ENCODE measurements around the gene HIRA.

HIRA gene, protein sequence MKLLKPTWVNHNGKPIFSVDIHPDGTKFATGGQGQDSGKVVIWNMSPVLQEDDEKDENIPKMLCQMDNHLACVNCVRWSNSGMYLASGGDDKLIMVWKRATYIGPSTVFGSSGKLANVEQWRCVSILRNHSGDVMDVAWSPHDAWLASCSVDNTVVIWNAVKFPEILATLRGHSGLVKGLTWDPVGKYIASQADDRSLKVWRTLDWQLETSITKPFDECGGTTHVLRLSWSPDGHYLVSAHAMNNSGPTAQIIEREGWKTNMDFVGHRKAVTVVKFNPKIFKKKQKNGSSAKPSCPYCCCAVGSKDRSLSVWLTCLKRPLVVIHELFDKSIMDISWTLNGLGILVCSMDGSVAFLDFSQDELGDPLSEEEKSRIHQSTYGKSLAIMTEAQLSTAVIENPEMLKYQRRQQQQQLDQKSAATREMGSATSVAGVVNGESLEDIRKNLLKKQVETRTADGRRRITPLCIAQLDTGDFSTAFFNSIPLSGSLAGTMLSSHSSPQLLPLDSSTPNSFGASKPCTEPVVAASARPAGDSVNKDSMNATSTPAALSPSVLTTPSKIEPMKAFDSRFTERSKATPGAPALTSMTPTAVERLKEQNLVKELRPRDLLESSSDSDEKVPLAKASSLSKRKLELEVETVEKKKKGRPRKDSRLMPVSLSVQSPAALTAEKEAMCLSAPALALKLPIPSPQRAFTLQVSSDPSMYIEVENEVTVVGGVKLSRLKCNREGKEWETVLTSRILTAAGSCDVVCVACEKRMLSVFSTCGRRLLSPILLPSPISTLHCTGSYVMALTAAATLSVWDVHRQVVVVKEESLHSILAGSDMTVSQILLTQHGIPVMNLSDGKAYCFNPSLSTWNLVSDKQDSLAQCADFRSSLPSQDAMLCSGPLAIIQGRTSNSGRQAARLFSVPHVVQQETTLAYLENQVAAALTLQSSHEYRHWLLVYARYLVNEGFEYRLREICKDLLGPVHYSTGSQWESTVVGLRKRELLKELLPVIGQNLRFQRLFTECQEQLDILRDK

DNA sequence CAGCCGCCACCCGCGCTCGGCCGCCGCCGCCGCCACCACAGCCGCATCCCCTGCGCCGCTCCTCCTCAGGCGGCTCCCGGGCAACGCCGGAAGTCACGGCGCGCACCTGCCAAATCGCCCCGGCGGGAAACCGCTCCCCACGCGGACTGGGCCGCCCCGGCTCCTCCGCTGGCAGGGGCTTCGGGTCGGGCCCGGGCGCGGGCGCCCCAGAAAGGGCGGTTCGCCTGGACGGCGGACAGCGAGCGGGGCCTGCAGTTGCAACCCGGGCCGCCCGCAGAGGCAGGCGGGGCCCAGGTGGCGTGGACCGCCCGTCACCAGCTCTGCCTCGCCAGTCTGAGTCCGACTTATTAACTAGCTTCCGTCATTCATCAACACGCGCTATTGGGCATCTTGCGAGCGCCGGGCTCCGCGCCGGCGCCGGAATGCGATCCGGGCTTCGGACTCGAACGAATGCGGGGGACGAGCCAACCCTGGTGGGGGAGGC lies at the start of gene HIRA:
Gene HIRA (minus strand): TSS at position 85 of the 484 bp plus-strand sequence. CDS start 257 bp downstream, outside the sequence.
- DNase-seq (peak; percentile 84), ATAC-seq (replicated peaks) (peak; percentile 59 to 64)
- H3K36me3 Mint-ChIP-seq, result peaks cover 9 to 29% of the 10 kb centered on the region in 2 donors
- peaks cover 32 to 66% of the 10 kb centered on the region in 2 donors for H3K4me1 Mint-ChIP-seq
- H3K27me3 Mint-ChIP-seq, result no peaks in the 10 kb centered on the region
- H3K9me3 Mint-ChIP-seq, result no peaks in the 10 kb centered on the region
- H3K4me3 Mint-ChIP-seq, result peak within 1 kb of the TSS; percentile 92 to 98
- peak within 1 kb of the TSS; percentile 99 for H3K27ac Mint-ChIP-seq

DNA sequence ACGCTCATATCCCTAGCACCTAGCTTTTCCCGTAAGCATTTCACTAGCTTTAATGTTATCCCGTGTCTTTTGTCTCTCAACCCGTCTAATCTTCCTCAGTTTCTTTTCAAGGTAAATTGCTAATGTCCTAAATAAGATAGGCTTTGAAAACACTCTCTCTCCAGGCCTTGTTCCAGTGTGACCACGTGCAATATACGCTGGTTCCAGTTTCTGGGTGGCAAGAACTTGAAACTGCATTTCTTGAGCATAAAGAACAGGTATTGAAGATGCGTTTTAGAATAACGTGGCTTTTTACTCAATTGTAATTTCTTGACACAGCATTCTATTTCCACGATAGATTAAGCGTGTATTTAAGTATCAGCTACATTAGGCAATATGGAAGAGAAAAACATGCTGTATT lies 49.3 kb upstream of the HIRA start:
- ATAC-seq (replicated peaks) (no peak), DNase-seq (no peak)
- H3K4me1 Mint-ChIP-seq, result peaks cover 22 to 38% of the 10 kb centered on the region in 2 donors
- H3K4me3 Mint-ChIP-seq, result peak overlapping the region; percentile 95 to 100
- peaks cover 10 to 16% of the 10 kb centered on the region in 2 donors for H3K36me3 Mint-ChIP-seq
- peak overlapping the region; percentile 31 for H3K27ac Mint-ChIP-seq
- no peaks in the 10 kb centered on the region for H3K27me3 Mint-ChIP-seq
- no peaks in the 10 kb centered on the region for H3K9me3 Mint-ChIP-seq

DNA sequence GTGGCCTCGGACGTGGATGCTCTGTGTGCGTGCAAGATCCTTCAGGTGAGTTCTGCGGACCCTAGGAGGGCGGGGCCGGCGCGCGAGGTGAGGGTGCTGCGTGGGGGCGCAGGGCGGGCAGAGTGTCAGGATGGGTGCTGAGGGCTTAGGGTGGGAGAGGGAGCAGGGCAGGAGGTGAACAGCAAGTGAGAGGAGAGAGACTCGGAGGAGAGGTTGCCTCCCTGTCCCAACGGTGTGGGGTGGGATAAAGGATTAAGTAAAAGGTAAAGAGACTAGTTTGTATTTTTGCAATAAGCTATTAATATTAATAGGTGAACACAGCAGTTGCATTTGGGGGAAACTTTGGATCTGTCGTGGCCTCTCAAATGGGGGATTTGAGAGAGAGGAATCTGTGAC lies 48.6 kb upstream of the HIRA start:
- ATAC-seq (replicated peaks) (peak in 1 of 2 donors; percentile 1), DNase-seq (no peak)
- Mint-ChIP-seq H3K4me3 (peak overlapping the region; percentile 95 to 100), H3K9me3 (no peaks in the 10 kb centered on the region), H3K36me3 (peaks cover 13 to 16% of the 10 kb centered on the region in 2 donors), H3K4me1 (peaks cover 25 to 42% of the 10 kb centered on the region in 2 donors), H3K27ac (peak overlapping the region; percentile 100), H3K27me3 (no peaks in the 10 kb centered on the region)

DNA sequence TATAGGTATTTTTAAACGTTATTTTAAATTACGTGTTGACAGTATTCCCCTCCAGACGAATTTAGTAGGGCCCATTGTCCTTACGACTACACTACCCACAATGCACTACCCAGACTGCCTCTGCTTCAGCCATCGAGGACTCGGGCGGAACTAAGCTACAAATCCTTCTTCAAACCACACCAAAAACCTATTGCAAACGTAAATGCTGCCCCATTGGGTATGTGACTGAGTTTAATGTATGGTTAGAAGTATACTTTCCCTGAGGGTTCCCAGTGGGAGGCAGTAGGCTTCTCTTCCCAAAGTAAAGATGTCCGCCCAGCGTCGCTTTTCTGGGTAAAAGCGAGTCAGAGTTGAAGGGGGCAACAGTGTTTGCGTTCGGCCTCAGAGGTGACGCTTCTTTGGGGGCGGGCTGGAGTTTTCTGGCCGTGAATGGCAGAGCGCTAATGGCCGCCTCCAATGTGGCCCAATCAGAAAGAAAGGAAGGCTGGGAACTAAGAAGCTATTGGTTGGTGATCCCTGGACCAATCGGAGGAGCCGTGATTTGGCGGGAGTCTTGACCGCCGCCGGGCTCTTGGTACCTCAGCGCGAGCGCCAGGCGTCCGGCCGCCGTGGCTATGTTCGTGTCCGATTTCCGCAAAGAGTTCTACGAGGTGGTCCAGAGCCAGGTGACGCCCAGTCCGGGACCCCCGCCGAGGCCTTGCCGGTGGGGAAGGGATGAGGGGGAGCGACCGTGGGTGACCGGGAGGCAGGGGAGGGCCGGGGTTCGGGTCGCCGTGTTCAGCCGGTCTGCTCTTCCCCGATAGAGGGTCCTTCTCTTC lies 48.0 kb upstream of the HIRA start, which contains the start of gene CDC45:
Gene CDC45 (plus strand): TSS at position 566 of the 818 bp plus-strand sequence. CDS start 49 bp downstream, at position 615.
- Mint-ChIP-seq H3K27ac (peak within 1 kb of the TSS; percentile 100), H3K27me3 (no peaks in the 10 kb centered on the region), H3K4me3 (peak within 1 kb of the TSS; percentile 95 to 100), H3K9me3 (no peaks in the 10 kb centered on the region), H3K4me1 (peaks cover 25 to 43% of the 10 kb centered on the region in 2 donors), H3K36me3 (peaks cover 8 to 11% of the 10 kb centered on the region in 2 donors)
- ATAC-seq (replicated peaks) (peak; percentile 93 to 94), DNase-seq (peak; percentile 93)

DNA sequence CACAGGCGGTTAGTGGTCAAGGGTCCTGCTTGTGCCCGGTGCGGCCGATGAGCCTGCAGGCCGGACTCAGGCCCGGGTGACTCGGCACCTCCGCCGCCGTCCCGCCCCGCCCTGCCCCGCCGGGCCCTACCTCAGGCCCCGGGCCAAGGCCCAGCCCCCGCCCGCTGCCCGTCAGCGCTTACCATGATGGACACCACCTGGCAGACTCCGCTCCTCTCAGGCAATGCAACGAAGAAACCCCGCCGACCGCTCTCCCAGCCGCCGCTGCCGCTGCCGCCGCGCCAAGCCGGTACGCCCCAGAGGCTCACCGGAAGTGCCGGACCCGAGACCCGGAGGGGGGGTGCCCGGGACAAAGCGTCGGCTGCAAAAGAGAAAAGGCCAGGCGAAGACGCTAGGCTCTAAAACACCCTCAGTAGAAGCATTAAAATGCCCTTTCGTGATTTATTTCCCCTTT lies 47.4 kb upstream of the HIRA start, which contains the start of gene UFD1:
Gene UFD1 (minus strand): TSS at position 293 of the 454 bp plus-strand sequence. CDS start 108 bp downstream, at position 185.
- ATAC-seq (replicated peaks), result peak; percentile 70 to 72
- Mint-ChIP-seq H3K27ac (peak within 1 kb of the TSS; percentile 100), H3K4me3 (peak within 1 kb of the TSS; percentile 95 to 100), H3K9me3 (no peaks in the 10 kb centered on the region), H3K36me3 (peaks cover 9 to 13% of the 10 kb centered on the region in 2 donors), H3K27me3 (no peaks in the 10 kb centered on the region), H3K4me1 (peaks cover 25 to 43% of the 10 kb centered on the region in 2 donors)
- DNase-seq, result peak; percentile 80

DNA sequence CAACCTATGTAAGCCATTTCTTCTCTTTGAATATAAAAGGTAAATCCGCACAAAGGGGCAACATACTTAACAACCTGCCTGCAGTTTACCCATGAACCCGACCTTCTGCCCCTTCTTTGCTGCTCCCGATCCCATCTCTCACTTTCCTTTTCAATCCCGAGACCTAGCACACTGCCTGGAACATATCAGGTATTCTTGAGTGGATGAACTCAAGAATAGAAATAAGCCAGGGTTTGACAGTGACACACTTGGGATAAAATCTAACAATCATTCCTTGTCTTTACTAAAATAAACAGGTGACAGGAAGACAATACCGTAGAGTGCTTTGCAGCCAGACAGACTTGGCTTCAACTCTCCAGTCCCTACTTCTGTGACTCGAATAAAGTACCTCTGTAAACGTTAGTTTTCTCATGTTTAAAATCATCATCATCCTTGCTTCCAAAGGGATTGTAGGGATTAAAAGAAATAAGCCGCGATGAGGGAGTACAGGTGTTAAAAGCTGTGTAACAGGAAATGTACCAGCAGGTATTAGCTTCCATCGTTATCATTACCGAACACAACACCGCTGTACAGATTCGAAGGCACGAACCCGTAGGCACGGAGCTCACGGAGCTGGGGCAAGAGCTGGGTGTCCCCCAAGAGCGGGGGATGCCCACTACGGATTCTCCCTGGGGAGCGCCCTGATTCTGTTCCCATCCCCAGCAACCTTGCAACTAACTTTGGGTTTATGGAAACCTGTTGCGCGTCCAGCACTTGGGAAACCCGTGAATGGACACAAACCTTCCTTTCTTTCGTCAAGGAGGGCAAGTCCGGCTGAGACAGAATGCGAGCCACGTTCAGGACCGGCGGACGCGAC lies 46.7 kb upstream of the HIRA start:
- Mint-ChIP-seq H3K36me3 (peaks cover 10 to 15% of the 10 kb centered on the region in 2 donors), H3K4me1 (peaks cover 28 to 38% of the 10 kb centered on the region in 2 donors), H3K27me3 (no peaks in the 10 kb centered on the region), H3K27ac (peak overlapping the region; percentile 78), H3K4me3 (peak overlapping the region; percentile 95 to 100), H3K9me3 (no peaks in the 10 kb centered on the region)
- no peak for ATAC-seq (replicated peaks)
- DNase-seq, result no peak

DNA sequence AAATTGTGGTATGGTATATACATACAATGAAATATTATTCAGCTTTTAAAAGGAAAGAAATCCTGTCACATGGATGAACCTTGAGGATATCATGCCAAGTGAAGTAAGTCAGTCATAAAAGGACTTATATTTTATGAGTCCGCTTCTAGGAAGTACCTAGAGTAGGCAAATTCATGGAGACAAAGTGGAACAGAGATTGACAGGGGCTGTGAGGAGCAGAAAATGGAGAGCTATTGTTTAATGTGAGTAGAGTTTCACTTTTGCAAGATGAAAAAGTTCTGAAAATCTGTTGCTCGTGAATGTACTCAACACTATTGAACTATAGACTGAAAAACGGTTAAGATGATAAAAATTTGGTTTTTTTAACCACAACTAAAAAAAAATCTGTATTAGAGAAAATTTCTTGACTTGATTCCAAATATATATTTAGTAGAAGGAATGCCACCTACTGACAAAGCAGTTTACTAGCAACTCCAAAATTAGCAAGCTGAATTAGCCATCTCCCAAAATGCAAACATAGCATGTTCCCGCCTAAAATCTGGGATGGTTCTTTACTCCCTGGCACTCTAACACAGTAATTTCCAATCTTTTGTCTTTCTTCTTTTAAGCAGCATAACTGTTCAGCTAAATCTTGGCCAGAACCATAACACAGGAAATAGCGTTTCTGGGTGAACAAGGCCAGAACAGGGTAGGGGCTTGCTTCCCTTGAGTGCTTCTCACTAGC lies 46.0 kb upstream of the HIRA start:
- no peaks in the 10 kb centered on the region for H3K27me3 Mint-ChIP-seq
- H3K27ac Mint-ChIP-seq, result no peak overlapping the region
- no peak for ATAC-seq (replicated peaks)
- peaks cover 28 to 38% of the 10 kb centered on the region in 2 donors for H3K4me1 Mint-ChIP-seq
- peak overlapping the region; percentile 95 to 100 for H3K4me3 Mint-ChIP-seq
- no peaks in the 10 kb centered on the region for H3K9me3 Mint-ChIP-seq
- DNase-seq, result no peak
- peaks cover 11 to 20% of the 10 kb centered on the region in 2 donors for H3K36me3 Mint-ChIP-seq

DNA sequence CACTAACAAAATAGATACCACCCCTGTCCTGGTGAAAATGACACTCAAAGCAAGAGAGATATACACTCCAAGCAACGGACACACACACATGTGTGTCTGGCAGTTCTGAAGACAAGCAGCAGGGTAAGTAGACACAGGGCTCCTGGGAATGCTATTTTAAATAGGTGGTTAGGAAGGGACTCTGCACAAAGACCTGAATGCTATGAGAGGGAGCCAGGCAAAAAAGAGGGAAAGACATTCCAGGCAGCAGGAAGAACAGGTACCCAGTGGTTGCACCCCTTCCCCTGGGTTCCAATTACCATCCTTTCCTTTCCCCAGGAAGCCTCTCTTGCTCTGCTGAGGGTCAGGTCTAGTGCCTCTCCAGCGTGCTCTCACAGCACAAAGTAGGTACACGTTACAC lies 44.5 kb upstream of the HIRA start:
- H3K4me1 Mint-ChIP-seq, result peaks cover 28 to 38% of the 10 kb centered on the region in 2 donors
- ATAC-seq (replicated peaks) (no peak), DNase-seq (no peak)
- H3K36me3 Mint-ChIP-seq, result peaks cover 20 to 35% of the 10 kb centered on the region in 2 donors
- no peaks in the 10 kb centered on the region for H3K9me3 Mint-ChIP-seq
- no peaks in the 10 kb centered on the region for H3K27me3 Mint-ChIP-seq
- no peak overlapping the region for H3K27ac Mint-ChIP-seq
- no peak overlapping the region for H3K4me3 Mint-ChIP-seq

DNA sequence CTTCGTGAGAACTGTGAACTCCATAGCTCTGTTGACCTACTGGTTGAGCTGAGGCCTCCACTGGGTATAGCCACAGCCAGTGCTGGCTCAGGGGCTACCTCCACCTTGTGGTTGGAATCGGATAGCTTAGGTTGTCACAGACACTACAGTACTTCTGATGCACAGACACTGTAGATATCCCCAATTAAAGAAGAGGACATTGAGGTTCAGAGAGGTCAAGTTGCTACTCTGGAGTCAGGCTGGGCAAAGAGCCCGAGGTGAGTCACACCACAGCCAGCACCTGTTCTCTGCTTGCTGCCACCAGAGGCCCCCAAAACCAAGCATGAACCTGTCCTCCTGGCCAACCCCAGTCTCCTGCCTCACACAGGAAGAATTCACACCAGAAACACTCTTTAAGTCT lies 42.0 kb upstream of the HIRA start:
- H3K4me1 Mint-ChIP-seq, result peaks cover 19 to 24% of the 10 kb centered on the region in 2 donors
- no peak overlapping the region for H3K4me3 Mint-ChIP-seq
- no peaks in the 10 kb centered on the region for H3K27me3 Mint-ChIP-seq
- peaks cover 28 to 54% of the 10 kb centered on the region in 2 donors for H3K36me3 Mint-ChIP-seq
- DNase-seq (no peak), ATAC-seq (replicated peaks) (no peak)
- no peak overlapping the region for H3K27ac Mint-ChIP-seq
- H3K9me3 Mint-ChIP-seq, result no peaks in the 10 kb centered on the region

DNA sequence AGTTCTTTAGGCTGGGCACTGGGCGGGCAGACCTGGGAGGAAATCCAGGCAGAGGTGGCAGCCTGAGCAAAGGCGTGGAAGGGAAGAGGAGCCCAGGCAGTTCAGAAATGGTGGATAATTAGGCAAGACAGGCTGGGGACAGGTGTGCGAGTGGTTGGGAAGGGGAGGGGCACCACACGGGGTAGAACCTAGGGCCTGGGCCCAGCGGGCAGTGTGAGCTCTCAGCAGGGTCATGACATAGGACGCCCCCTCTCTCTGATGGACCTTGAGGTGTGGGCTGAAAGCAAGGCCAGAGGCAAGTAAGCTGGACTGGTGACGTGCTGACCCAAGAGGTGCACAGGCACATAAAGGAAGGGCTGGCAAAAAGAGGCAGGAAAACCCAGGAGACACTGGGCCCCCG lies 40.7 kb upstream of the HIRA start:
- no peak for DNase-seq
- ATAC-seq (replicated peaks), result no peak
- H3K27me3 Mint-ChIP-seq, result no peaks in the 10 kb centered on the region
- peaks cover 11 to 13% of the 10 kb centered on the region in 2 donors for H3K4me1 Mint-ChIP-seq
- H3K27ac Mint-ChIP-seq, result no peak overlapping the region
- peaks cover 34 to 67% of the 10 kb centered on the region in 2 donors for H3K36me3 Mint-ChIP-seq
- no peak overlapping the region for H3K4me3 Mint-ChIP-seq
- H3K9me3 Mint-ChIP-seq, result no peaks in the 10 kb centered on the region

DNA sequence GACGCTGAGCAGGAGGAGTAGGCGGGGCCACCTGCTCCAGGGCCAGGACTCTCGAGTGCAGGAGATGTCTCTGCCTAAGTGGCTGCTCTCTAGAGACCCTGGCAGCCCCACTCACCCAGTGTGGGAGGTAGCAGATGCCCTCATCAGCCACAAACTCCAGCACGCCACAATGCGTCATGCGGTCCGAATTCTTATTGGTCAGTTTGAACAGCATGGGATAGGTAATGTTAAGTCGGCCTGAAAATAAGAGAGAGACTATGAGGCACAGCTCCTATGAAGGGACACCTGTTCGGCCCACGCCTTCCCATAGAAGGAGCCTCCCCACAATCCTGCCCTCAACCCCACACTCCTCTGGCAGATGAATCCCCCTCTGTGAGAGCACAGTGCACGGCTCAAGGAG lies 40.0 kb upstream of the HIRA start:
- ATAC-seq (replicated peaks), result no peak
- no peak for DNase-seq
- peaks cover 34 to 69% of the 10 kb centered on the region in 2 donors for H3K36me3 Mint-ChIP-seq
- H3K27me3 Mint-ChIP-seq, result no peaks in the 10 kb centered on the region
- peaks cover 10% of the 10 kb centered on the region in 2 donors for H3K4me1 Mint-ChIP-seq
- H3K27ac Mint-ChIP-seq, result peak overlapping the region; percentile 7
- H3K4me3 Mint-ChIP-seq, result no peak overlapping the region
- H3K9me3 Mint-ChIP-seq, result no peaks in the 10 kb centered on the region

DNA sequence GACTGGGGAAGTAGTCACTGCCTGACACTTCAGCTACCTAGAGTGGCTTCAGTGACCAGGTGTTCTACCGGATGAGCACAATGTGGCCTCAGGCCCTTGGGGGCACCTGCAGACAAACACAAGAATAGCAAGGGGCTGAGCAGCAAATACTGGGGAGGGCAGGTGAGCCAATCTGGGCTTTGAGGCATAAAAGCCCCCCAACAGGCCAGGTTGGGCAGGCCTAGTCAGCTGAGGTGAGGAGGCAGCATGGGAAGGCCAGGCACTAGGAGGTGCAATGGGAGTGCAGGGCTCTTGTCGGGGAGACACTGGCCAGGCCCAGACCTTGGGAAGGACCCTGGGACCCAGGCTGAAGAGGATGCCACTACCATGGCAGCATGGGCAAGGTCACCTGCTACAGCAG lies 38.5 kb upstream of the HIRA start:
- Mint-ChIP-seq H3K36me3 (peaks cover 39 to 75% of the 10 kb centered on the region in 2 donors), H3K27me3 (no peaks in the 10 kb centered on the region), H3K4me1 (peaks cover 0 to 3% of the 10 kb centered on the region in 2 donors), H3K4me3 (no peak overlapping the region), H3K27ac (no peak overlapping the region), H3K9me3 (no peaks in the 10 kb centered on the region)
- ATAC-seq (replicated peaks) (no peak), DNase-seq (no peak)
